ENCODE results near the gene N4BP2L1. TPM values are rescaled to one million over a fixed set of nuclear protein-coding genes. Genes with fewer than 3 reads are reported as not detected.

The N4BP2L1 gene
- total RNA-seq, 2 donors from 2014 or later: 4.8 to 10.3 TPM

GRCh38 chr13:32415019-32415418 lies 12.9 kb downstream of the N4BP2L1 start:
- Histone ChIP-seq H3K9ac (ENCODE audit: low read depth in 2 of 2, low read length in 2 of 2) (no peak overlapping the region), H3K36me3 (no peaks in the 10 kb centered on the region), H3K4me3 (no peak overlapping the region), H3K4me1 (no peaks in the 10 kb centered on the region), H3K27ac (no peak overlapping the region), H3K9me3 (no peaks in the 10 kb centered on the region), H3K27me3 (no peaks in the 10 kb centered on the region)
- intact Hi-C loops (cut with DNase I): no loop called here
- peak; percentile 33 for DNase-seq
- TF ChIP-seq, protein P1, sequence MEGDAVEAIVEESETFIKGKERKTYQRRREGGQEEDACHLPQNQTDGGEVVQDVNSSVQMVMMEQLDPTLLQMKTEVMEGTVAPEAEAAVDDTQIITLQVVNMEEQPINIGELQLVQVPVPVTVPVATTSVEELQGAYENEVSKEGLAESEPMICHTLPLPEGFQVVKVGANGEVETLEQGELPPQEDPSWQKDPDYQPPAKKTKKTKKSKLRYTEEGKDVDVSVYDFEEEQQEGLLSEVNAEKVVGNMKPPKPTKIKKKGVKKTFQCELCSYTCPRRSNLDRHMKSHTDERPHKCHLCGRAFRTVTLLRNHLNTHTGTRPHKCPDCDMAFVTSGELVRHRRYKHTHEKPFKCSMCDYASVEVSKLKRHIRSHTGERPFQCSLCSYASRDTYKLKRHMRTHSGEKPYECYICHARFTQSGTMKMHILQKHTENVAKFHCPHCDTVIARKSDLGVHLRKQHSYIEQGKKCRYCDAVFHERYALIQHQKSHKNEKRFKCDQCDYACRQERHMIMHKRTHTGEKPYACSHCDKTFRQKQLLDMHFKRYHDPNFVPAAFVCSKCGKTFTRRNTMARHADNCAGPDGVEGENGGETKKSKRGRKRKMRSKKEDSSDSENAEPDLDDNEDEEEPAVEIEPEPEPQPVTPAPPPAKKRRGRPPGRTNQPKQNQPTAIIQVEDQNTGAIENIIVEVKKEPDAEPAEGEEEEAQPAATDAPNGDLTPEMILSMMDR (IDR thresholded peaks at IDR 0.05): peak; percentile 40

GRCh38 chr13:32414580-32414979 lies 13.3 kb downstream of the N4BP2L1 start:
- no peaks in the 10 kb centered on the region for H3K4me1 ChIP-seq
- intact Hi-C loops (cut with DNase I): no loop called here
- no peak overlapping the region for H3K27ac ChIP-seq
- no peak overlapping the region for H3K9ac ChIP-seq (ENCODE audit: low read depth in 2 of 2, low read length in 2 of 2)
- no peaks in the 10 kb centered on the region for H3K36me3 ChIP-seq
- no peak overlapping the region for H3K4me3 ChIP-seq
- no peak for DNase-seq
- TF ChIP-seq, protein P1 (IDR thresholded peaks at IDR 0.05): no peak
- H3K27me3 ChIP-seq: no peaks in the 10 kb centered on the region
- H3K9me3 ChIP-seq: no peaks in the 10 kb centered on the region

DNA sequence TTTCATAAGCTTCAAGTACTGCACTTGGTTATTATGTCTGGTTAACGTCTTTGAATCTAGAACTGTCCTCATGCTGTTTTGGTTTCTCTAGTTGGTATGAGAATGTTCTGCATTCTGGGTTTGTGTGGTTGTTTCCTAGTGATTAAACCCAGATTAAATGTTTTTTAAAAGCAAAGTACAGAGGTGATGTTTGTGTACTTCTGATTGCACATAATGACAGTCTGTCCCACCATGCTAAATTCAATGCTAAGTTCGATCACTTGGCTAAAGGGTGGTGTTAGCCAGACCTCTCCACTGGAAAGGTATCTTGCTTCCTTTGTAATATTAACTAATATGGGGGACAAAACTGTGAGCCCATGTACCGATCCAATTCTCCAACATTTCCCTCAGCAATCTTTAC lies 14.6 kb downstream of the N4BP2L1 start:
- no peak overlapping the region for H3K9ac ChIP-seq (ENCODE audit: low read depth in 2 of 2, low read length in 2 of 2)
- no peaks in the 10 kb centered on the region for H3K4me1 ChIP-seq
- H3K36me3 ChIP-seq: no peaks in the 10 kb centered on the region
- H3K27ac ChIP-seq: no peak overlapping the region
- no peak overlapping the region for H3K4me3 ChIP-seq
- no peaks in the 10 kb centered on the region for H3K9me3 ChIP-seq
- intact Hi-C loops (cut with DNase I): no loop called here
- no peaks in the 10 kb centered on the region for H3K27me3 ChIP-seq
- TF ChIP-seq, protein P1 (IDR thresholded peaks at IDR 0.05): no peak
- DNase-seq: no peak

DNA sequence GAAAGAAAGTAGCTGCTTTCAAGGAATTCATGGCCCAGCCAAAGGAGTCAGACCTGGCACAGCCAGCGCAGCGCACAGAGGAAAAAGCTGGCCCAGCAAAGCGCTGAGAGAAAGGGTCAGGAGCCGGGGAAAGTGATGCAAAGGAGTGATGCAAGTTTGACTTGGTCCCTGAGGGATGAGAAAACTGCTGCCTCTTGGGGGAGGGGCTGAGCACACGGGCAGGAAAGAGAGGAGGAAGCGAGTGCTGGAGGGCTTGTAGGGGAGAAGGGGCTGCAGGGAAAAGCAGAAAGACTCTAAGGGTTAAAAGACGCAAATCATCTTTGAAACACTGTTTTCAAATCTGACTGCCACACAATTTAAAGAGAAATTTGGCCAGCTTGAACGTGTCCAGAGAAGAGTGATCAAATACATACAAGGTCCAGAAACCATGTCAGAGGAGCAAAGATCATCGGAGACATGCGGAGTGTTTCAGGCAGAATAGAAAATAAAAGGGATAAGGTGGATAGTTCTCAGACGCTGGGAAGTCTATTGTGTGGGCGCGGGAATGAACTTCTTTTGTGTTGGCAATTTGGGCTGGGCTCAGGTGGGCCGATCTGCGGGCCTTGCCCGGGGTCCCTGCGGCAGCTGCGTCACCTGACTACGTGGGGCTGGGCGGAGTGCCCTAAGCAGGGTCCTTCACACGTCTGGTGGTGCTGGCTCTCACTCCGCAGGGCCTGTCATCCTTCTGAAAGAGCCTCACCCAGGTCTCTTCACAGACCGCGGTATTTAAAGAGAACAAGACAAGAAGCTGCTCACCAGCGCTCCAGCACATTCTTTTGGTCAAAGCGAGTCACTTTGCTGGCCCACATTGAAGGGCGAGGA lies 18.1 kb downstream of the N4BP2L1 start:
- intact Hi-C loops (cut with DNase I): no loop called here

GRCh38 chr13:32409001-32409313 lies 19.0 kb downstream of the N4BP2L1 start:
- Histone ChIP-seq H3K27ac (no peak overlapping the region), H3K9ac (ENCODE audit: low read depth in 2 of 2, low read length in 2 of 2) (no peak overlapping the region), H3K4me3 (no peak overlapping the region), H3K36me3 (no peaks in the 10 kb centered on the region), H3K4me1 (no peaks in the 10 kb centered on the region), H3K9me3 (no peaks in the 10 kb centered on the region), H3K27me3 (no peaks in the 10 kb centered on the region)
- TF ChIP-seq, protein P1 (IDR thresholded peaks at IDR 0.05): no peak
- DNase-seq: no peak
- intact Hi-C loops (cut with DNase I): no loop called here

More for the DNA sequence above, 18.1 kb downstream of the N4BP2L1 start:
- H3K27ac ChIP-seq: no peak overlapping the region
- no peak overlapping the region for H3K4me3 ChIP-seq
- no peak overlapping the region for H3K9ac ChIP-seq (ENCODE audit: low read depth in 2 of 2, low read length in 2 of 2)
- no peaks in the 10 kb centered on the region for H3K27me3 ChIP-seq
- H3K4me1 ChIP-seq: no peaks in the 10 kb centered on the region
- TF ChIP-seq, protein P1 (IDR thresholded peaks at IDR 0.05): no peak
- H3K9me3 ChIP-seq: no peaks in the 10 kb centered on the region
- no peak for DNase-seq
- no peaks in the 10 kb centered on the region for H3K36me3 ChIP-seq

Measured in colonic mucosa (tissue), 4 donors.